Hematopoietic multipotent progenitor cell treated with erythropoietin and hydrocortisone succinate and interleukin-3 and kit ligand, for 15 days (in vitro differentiated cells): ENCODE results near the gene JAGN1.
A peak's percentile ranks its signal among the peaks of the same experiment; 100 is the strongest.
"Not testable (repeated sequence)": the region's sequence is repeated elsewhere in the genome, so short reads cannot be mapped to it uniquely, and the experiment has no call there.

ENCODE experiments used
- DNase-seq: peaks from one replicate; pipeline ENCODE4 v3.0.0-alpha.2; 2015; ENCODE audit warnings: low spot score

Gene JAGN1

DNA sequence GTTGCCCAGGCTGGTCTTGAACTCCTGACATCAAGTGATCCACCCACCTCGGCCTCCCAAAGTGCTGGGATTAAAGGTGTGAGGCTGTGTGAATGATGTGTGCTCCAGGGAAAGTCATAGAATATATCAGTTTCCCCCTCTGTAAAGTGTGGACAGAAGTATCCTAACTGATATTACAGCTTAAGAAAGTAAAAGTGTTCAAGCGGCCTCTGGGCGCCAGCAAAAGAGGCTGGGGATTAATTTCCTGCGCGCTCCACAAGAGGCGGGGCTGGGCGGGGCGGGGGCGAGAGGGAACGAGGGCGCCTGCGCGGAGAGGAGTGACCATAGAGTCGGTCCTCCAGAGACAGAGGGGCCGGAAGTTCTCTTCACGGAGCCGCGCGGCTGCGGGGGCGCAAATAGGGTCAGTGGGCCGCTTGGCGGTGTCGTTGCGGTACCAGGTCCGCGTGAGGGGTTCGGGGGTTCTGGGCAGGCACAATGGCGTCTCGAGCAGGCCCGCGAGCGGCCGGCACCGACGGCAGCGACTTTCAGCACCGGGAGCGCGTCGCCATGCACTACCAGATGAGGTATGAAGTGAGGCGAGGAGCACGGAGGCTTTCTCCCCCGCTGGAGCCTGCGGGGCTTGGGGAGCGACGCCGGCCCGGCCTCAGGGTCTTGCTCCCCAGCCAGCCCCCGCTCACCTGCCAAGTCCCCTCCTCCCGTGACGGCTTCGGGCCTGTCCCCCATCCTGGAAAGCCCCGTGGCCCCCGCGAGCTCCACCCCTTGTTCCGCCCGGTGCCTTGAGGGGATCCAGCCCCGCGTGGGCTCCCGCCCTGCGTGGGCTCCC lies at the start of gene JAGN1:
Gene JAGN1, plus strand, starts transcription at position 362 of the 823 bp plus-strand sequence. Its CDS starts 113 bp downstream, at position 475.
- DNase-seq: peak; percentile 92

DNA sequence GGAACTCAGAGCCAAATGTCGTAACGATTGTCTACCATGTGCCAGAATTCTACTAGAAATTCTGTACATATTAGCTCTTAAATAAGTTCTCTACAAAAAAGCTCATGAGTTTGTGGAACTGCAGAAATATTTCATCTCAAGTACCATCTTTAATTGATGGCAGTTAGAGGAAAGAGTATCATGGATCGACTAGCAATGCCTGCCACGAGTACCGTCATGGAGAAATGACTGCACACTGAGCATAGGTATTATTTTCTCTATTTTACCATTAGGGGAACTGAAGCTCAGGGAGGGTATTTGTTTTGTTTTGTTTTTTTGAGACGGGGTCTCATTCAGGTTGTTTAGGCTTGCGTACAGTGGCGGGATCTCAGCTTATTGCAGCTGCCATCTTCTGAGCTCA lies 49.4 kb upstream of the JAGN1 start:
- DNase-seq: no peak

DNA sequence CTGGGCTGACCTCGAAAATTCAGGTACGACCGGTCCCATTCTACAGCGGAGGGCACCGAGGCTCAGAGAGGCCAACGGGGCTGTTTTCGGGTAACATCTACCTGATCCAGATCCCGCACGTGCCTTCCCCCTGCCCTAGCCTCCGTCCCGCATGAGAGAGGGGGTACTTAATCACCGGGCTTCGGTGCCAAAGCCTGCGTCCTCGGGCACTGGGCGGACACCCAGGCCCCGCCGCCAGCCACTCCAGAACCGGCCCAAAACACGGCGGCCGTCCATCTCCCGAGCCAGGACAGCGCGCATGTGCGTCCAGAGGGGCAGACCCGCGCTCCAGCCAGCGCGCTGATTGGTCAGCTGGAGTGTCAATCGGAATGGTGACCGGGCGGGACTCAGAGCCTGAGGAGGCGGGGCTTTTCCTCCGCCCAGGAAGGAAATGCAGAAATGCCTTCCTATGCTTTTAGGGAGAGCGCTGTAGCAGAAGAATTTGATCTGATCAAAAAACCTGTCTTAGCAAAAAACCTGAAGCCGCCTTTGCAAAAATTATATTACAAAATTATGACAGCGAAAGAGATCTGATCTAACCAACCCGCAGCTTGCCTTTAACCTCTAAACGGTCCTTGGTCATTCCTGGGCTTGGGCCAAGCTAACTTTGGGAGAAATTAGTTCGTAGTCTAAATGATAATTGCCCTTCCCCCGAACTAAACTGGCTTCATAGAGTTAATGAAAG lies 46.5 kb upstream of the JAGN1 start, which contains the start of gene RPUSD3:
Gene RPUSD3, minus strand, starts transcription at position 294 of the 724 bp plus-strand sequence. Its CDS starts 18 bp downstream, at position 276.
- peak; percentile 96 for DNase-seq

DNA sequence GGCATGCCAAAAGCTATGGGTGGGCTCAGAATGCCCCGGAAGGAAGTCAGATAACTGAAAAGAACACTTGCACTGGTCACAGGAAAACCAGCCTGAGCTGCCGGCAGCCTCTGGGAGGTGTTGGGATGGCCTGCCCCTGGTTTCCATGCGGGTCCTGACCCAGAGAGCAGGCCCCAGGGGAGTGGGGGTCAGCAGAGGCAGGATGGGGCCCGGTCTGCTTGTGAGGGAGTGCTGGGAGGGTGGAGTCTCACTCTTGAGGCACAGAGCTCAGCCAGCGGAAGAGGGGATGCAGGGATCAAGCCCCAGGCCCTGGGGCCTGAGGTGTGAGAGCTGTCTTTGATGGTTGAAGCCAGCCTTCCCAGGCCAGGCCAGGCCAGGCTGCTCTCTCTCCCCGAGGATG lies 44.2 kb upstream of the JAGN1 start:
- DNase-seq: no peak

DNA sequence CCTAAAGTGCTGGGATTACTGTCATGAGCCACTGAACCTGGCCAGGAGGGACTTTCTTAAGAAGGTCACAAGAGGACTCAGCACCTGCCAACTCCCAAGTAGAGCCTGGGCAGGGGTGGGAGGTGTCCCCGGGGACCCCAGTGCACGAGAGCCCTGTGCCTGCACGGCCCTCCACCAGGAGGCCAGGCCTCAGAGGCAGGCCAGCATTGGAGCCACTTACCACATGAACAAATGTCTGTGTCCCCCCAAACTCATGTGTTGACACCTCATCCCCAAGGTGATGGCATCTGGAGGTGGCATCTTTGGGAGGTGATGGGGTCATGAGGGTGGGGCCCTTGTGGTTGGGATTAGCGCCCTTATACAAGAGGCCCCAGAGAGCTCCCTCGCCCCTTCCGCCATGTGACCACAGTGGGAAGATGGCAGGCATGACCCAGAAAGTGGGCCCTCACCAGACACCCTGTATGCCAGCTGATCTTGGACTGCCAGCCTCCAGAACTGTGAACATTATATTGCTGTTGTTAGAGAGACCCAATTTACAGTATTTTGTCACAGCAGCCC lies 43.4 kb upstream of the JAGN1 start:
- no peak for DNase-seq

DNA sequence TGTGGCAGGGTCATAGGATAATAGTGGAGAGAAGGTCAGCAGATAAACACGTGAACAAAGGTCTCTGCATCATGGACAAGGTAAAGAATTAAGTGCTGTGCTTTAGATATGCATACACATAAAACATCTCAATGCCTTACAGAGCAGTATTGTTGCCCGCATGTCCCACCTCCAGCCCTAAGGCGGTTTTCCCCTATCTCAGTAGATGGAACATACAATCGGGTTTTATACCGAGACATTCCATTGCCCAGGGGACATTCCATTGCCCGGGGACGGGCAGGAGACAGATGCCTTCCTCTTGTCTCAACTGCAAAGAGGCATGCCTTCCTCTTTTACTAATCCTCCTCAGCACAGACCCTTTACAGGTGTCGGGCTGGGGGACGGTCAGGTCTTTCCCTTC lies 42.5 kb upstream of the JAGN1 start:
- not testable (repeated sequence) for DNase-seq

DNA sequence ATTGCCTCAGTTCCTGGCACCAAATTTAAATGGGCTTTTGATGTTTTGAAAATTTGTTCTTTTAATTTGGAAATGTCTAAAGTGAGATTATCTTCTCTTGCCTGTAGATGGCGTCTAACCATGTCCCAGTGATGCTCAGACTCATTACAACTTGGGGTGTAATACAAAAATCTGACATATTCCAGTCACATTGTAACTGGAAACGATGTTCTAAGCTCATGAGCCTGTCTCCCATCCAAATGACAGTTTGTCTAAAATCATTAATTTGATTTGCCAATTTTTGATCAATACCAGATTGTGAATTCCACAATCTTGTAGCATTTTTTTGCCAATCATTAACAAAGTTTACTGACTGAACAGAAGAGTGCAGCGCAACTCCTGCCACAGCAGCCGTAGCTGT lies 41.5 kb upstream of the JAGN1 start:
- DNase-seq: peak; percentile 37

DNA sequence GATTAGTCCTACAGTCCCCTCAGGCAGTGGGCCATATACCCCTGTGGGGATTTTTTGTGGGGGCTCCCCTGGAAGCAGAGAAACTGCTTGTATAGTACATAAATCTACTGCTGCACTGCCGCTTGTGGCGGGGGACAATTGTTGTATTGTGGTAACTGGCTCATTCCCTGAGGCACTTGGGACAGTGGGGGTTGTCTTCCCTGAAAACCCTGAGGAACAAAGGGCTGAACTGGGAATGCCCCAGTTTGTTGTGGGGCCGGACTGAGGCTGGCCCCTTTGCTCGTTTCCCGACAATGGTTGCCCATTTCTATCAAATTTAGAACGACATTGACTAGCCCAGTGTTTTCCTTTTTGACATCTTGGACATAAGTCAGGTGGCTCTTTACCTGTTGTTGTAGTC lies 39.0 kb upstream of the JAGN1 start:
- DNase-seq: not testable (repeated sequence)

DNA sequence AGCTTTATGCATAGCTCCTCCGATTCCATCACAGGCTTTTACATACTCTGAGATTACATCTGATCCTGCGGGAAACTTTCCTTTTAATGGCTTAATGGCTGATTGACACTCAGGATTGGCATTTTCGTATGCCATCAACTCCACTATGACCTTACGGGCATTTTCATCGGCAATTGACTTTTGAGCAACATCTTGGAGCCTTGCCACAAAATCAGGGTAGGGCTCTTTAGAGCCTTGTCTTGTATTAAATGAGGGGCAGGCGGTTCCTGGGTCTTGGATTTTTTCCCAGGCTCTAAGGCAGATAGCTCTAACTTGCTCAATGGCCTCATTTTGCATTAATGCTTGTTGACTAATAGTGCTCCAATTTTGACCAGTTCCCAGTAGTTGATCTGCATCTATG lies 38.5 kb upstream of the JAGN1 start:
- not testable (repeated sequence) for DNase-seq

DNA sequence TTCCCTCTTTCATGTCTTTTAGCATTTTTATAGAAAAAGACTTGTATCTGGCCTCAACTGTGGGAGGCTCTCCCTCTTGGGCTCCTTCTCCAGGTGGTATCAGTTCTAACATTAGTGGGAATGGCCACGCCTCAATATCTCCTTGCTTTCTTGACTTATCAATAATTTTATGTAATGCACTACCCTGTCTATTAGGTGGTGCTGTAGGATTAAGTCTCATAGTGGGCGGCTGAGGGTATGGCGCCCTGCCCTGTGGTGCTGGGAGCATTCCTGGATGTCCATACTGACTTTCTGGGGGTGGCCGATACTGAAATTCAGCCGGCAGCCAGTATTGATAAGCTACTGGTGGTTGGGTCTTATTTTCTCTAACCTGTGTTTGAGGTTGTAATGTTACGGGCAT lies 37.9 kb upstream of the JAGN1 start:
- no peak for DNase-seq

DNA sequence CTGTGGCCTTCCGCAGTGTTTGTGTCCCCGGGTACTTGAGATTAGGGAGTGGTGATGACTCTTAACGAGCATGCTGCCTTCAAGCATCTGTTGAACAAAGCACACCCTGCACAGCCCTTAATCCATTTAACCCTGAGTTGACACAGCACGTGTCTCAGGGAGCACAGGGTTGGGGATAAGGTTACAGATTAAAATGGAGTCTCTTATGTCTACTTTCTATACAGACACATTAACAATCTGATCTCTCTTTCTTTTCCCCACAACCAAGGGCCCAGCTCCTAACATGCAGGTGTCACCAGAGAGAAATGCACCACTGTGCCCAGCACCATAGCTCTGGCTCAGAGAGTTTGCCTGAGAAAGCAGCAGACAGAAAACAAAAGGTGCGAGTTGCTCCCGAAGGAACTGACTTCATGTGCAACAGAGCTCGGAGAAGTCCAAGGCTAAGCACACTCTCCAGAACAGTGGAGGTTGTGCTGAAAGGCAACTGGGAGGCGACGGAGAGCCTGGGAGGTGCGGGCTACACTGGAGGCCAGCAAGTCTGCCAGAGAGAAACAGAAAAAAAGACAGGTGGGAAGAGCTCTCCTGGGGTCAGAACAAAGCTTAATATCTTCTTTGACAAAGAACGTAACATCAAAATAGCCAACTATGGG lies 36.0 kb upstream of the JAGN1 start:
- not testable (repeated sequence) for DNase-seq

DNA sequence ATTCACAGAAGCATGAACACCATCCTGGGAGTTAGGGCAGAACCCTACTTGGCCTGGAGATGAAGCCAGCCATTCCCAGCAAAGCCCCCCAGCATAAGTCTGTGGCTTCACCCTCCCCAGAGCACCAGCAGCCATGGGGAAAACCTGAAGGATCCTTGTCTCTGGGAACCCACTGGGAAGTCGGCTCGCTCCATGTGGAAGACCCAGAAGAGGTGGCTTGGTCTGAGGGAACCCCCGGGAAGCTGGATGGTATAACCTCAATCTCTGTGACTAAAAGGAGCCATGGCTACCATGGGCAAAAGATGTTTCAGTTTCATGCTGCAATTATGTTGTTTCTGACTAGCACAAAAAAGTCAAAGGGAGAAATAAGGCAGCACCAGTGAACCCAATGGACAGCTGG lies 34.8 kb upstream of the JAGN1 start:
- DNase-seq: no peak

DNA sequence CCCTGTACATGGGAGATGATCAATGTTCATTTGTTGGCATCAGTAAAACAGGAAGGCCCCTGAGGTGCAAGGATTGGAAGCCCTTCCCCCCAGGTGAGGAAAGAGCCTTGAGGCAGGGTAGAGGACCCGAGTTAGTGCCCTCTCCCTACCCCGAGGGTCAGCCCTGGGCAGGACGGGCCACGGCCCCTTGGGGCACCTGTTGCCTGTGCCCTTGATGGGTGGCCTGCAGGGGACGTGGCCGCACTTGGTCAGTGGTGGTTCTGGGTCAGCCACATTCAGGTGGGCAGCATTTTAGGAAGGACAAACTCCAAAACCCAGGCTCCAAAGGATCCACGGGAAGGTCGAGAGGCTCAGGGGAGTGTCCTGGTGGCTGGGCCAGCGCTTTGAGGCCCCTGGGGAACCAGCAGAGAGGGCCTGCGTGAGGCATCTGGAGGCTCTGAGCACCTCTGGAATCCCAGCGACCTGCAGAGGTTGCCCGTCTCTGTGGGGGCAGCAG lies 30.8 kb upstream of the JAGN1 start:
- no peak for DNase-seq

DNA sequence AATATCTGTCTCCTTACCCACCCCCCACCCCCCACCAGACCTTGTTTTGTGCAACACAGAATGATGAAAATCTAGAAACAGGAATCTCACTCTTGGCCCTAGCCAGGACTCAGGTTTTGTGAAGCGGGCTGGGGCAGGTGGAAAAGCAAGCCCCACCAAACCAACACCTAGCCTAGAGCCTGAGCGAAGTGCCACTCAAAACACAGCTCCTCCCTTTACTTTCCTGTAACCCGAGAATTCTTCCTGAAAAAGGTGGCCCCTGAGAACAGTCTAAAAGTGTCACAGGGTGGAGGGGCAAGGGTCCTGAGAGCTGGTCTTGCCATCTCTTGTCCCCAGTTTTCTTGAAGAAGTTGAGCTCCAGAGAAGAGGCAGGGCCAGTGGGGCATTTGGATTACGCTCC lies 29.2 kb upstream of the JAGN1 start:
- no peak for DNase-seq

DNA sequence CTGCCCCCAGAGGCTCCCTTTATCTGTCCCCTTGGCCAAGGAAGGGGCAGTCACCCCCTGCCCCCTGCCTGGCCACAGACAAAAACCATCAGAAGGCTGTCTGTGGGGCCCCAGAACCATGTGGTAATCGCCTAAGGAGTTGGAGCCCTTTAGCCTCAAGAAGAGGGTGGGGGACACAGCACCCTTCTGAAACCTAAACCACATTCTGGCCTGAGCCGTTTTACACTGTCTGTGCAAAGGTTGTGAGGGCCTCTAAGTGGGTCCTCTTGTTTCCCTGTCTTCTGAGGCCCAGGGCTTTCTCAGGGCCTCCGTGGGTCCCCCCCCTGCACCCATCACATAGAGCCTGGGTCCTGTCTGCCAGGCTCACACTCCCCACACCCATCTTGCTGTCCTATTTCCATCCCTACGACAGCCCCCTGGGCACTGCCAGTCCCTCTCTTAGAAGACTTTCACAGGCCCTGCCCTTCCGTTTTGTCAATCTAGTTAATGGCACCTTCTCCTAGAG lies 28.7 kb upstream of the JAGN1 start:
- no peak for DNase-seq

DNA sequence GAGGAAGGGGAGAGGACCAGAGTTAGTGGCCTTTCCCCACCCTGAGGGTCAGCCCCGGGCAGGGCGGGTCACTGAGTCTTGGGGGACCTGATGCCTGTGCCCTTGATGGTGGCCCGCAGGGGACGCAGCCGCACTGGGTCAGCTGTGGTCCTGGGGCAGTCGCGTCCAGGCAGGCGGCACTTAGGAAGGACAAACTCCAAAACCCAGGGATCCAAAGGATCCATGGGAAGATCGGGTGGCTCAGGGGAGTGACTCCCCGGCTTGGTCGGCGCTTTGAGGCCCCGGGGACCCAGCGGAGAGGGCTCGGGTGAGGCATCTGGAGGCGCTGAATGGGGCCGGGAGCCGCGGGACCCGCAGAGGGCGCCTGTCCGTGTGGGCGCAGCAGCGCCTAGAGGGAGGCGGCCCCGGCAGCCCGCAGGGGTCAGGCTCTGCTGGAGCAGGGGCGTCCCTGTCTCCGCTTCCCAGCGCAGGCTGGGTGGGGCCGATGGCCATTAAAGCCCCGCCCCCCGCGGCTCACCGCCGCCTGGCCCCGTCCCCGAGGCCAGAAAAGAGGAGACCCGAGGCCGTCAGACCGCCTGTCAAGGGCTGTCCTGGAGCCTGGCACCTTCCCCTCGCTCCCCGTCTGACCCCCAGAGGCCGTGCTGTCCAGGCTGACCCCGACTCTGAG lies 27.9 kb upstream of the JAGN1 start:
- peak; percentile 15 for DNase-seq

DNA sequence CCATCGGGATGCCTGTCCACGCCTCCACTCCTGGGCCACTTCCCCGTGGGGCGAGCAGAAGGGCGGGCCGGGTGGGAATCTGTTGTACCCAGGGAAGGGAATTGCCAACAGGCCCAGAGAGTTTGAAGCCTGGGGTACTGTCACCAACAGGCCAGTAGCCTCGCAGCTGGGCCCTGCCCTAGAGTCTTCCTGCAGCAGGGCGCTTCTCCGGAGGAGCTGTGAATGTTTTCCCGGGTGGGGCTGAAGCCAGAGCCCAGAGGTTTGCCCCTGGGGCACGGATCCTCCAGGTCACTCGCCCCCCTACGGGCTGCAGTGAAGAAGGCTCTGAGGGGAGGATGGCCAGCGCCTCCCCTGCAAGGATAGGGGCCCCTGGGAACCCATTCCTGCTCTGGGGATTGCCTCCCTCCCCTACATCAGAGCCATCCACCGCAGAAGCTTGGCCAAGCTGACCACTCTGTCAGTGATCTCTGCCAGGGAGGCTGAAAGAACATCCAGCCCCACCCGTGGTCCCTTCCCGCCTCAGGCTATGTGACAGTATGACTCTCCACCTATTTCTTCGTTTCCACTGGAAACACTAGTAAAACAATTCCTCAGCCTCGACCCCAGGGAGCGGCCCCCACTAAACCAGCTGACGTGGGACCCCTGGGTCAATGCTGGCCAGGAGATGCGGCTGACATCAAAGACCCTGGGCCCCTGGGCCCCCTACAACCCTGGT lies 27.2 kb upstream of the JAGN1 start:
- DNase-seq: no peak

DNA sequence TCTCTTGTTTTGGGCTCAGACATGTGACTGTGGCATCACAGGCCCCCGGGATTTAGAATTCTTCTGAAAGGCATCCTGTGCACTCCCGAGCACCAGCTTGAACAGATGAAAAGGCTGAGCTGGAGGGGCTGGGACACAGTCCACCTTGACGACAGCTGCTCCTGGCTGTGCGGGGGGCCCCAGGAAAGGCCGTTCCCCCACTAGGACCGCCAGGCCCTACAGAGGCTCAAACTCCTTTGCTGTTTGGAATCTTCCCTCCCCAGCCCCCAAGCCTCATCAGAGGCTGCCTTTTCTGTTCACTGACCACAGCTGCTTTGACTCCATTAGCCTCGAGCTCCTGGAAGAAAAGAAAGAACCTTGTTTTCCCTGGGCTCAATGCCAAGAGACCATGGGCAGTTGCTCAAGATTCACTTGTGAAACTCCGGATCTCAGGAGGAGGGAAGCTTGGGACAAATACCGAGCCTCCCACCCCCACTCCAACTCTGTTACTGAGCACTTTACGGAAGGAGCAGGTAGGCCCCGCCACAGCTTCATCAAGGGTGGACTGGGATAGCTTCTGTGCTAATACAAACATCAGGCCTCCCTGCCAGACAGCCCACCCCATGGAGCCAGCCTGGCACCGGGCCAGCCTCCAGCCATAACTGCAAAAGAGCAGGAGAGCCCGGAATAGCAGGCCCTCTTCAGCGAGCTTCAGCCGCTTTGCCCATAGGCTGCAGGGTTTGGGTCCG lies 26.0 kb upstream of the JAGN1 start:
- no peak for DNase-seq

DNA sequence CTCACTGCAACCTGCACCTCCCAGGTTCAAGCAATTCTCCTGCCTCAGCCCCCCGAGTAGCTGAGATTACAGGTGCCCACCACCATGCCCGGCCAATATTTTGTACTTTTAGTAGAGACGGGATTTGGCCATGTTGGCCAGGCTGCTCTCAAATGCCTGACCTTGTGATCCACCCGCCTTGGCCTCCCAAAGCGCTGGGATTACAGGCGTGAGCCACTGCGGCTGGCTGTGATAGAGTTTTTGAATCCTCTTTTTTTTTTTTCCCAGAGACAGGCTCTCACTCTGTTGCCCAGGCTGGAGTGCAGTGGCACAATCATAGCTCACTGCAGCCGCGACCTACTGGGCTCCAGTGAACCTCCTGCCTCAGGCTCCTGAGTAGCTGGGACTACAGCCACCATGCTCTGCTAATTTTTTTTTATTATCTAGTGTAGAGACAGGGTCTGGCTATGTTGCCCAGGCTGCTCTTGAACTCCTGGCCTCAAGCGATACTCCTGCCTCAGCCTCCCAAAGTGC lies 25.2 kb upstream of the JAGN1 start:
- not testable (repeated sequence) for DNase-seq

DNA sequence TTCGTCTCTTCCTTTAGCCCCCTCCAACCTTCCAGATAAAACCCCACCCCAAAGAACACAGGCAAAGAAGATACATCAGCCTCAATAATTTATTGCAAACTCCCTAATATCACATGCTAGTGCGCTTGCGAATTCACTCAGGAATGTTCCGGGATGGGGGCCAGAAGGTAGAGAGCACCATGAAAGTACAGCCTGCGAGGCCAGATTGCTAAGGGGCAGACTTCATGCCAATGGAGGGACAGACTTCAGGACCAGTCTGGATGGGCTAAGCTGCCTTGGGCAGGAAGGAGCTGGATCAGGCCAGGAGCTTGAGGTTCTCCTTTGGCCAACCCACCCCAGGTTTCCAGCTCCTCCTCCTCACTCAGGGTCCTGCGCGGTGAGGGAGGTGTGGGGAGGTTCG lies 23.8 kb upstream of the JAGN1 start:
- no peak for DNase-seq
